Right cardiac atrium (tissue), 5 donors: ENCODE measurements around the gene HSPB1. TPM values are rescaled to one million over a fixed set of nuclear protein-coding genes. Genes with fewer than 3 reads are reported as not detected.
A peak's percentile ranks its signal among the peaks of the same experiment; 100 is the strongest.

ENCODE experiments used
- ATAC-seq, 2 donors: fragments of 200-7000 bp; cut with Tn5 transposase; one replicate each; pipeline versions ENCODE4 v1.8.0 to v1.9.1; 2020; ENCODE audit warnings: moderate library complexity in 2 of 2, mild to moderate bottlenecking in 1 of 2
- DNase-seq, 3 donors: peaks; one replicate each; pipeline ENCODE4 v3.0.0-alpha.2; 2020
- H3K27ac ChIP-seq: one replicate; pipeline ENCODE4 v1.5.1; 2013; ENCODE audit warnings: mild to moderate bottlenecking, low read length, control low read depth, moderate library complexity
- H3K27me3 ChIP-seq: one replicate; pipeline ENCODE4 v1.6.1; 2013; ENCODE audit not compliant: control insufficient read depth, insufficient read depth
- H3K4me1 ChIP-seq: one replicate; pipeline ENCODE4 v1.6.1; 2013; ENCODE audit warnings: low read length; ENCODE audit not compliant: control insufficient read depth, insufficient read depth
- H3K4me3 ChIP-seq: one replicate; pipeline ENCODE4 v1.5.1; 2013; ENCODE audit warnings: low read length, control low read depth
- H3K9me3 ChIP-seq: one replicate; pipeline ENCODE4 v1.6.1; 2013; ENCODE audit warnings: low read length; ENCODE audit not compliant: control insufficient read depth
- WGBS: extraction: QIAGEN DNeasy Blood & Tissue Kit; methylation state at CpG from one replicate; pipeline ENCODE4 v1.1.7; 2013; 5-methylcytosine and 5-hydroxymethylcytosine counted together
- intact Hi-C, 4 donors: fragments of 100-400 bp; cut with DNase I; formaldehyde crosslinking; loops; one replicate each; pipeline versions ENCODE4 v1.11.0 to v1.14.0; 2022 to 2023
- long read RNA-seq, 4 donors: library from polyadenylated mRNA; unstranded; transcript quantifications; one replicate each; pipeline ENCODE4 v2.0.0, GENCODE V29; 2020 to 2021
- polyA plus RNA-seq: library from polyadenylated mRNA; stranded (reverse); fragments of 200-250 nt; gene quantifications from one replicate; pipeline ENCODE4 v1.2.3, GENCODE V29; 2013
- total RNA-seq, 4 donors: library from RNA; stranded (reverse); fragmentation: NEBNext Ultra II Directional; extraction: Animal tissue kit (Norgen Biotek cat#: 25700); gene quantifications; one replicate each; pipeline ENCODE4 v1.2.1, GENCODE V29; 2021
- donor health status: healthy with polysubstance abuse.
- donor health status: DM: no; HTN: yes; CAD: no.
- donor health status: DM: no; HTN: no; CAD: no.
- donor health status: DM: no; HTN: yes; CAD: no; lungs with severe emphysema.
- donor health status: DM: yes; HTN: yes; CAD: no.

HSPB1 gene
- total RNA-seq (1,000 to 10,000 TPM; 1,069 to 1,850 (median 1,464) TPM), polyA plus RNA-seq (2,464 TPM)
- long read RNA-seq, donor 1, transcript HSPB1-203 (2 exons, 1,455 nt), result minor isoform, 581 of 1,599 reads
- long read RNA-seq, donor 1, transcript HSPB1-201 (3 exons, 909 nt), result major isoform, 1,015 of 1,599 reads
- long read RNA-seq, donor 1, partial matches to known transcripts, result 2 of 1,599 reads
- long read RNA-seq, donor 1, other reads (novel, unspliced or antisense), result 1 of 1,599 reads
- long read RNA-seq, donor 2, transcript HSPB1-203 (2 exons, 1,455 nt), result minor isoform, 265 of 1,083 reads
- long read RNA-seq, donor 2, transcript HSPB1-201 (3 exons, 909 nt), result major isoform, 799 of 1,083 reads
- long read RNA-seq, donor 2, partial matches to known transcripts, result 19 of 1,083 reads
- long read RNA-seq, donor 2, other reads (novel, unspliced or antisense), result 0 of 1,083 reads
- long read RNA-seq, donor 3, transcript HSPB1-203 (2 exons, 1,455 nt), result minor isoform, 35 of 731 reads
- long read RNA-seq, donor 3, transcript HSPB1-201 (3 exons, 909 nt), result major isoform, 682 of 731 reads
- long read RNA-seq, donor 3, partial matches to known transcripts, result 12 of 731 reads
- long read RNA-seq, donor 3, other reads (novel, unspliced or antisense), result 2 of 731 reads
- long read RNA-seq, donor 4, transcript HSPB1-203 (2 exons, 1,455 nt), result minor isoform, 177 of 633 reads
- long read RNA-seq, donor 4, transcript HSPB1-201 (3 exons, 909 nt), result major isoform, 444 of 633 reads
- long read RNA-seq, donor 4, partial matches to known transcripts, result 0 of 633 reads
- long read RNA-seq, donor 4, other reads (novel, unspliced or antisense), result 12 of 633 reads

DNA sequence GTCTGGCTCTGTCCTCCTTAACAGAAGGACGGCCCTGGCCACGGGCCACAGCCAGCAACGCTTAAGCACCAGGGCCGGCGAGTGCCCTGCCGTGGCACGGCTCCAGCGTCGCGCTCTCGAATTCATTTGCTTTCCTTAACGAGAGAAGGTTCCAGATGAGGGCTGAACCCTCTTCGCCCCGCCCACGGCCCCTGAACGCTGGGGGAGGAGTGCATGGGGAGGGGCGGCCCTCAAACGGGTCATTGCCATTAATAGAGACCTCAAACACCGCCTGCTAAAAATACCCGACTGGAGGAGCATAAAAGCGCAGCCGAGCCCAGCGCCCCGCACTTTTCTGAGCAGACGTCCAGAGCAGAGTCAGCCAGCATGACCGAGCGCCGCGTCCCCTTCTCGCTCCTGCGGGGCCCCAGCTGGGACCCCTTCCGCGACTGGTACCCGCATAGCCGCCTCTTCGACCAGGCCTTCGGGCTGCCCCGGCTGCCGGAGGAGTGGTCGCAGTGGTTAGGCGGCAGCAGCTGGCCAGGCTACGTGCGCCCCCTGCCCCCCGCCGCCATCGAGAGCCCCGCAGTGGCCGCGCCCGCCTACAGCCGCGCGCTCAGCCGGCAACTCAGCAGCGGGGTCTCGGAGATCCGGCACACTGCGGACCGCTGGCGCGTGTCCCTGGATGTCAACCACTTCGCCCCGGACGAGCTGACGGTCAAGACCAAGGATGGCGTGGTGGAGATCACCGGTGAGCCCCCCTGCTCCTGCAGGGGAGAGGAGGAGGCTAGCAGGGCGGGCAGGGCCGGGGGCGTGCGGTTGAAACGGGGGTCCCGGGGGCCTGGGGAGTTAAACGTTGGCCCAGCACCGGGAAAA lies at the start of gene HSPB1:
TSS of gene HSPB1 (plus strand) at position 327 of the 855 bp plus-strand sequence. CDS start at position 367, 40 bp downstream.
- H3K4me3 ChIP-seq, result peak within 1 kb of the TSS; percentile 70
- intact Hi-C loops, result no loop called here
- ATAC-seq, result peak; percentile 89

DNA sequence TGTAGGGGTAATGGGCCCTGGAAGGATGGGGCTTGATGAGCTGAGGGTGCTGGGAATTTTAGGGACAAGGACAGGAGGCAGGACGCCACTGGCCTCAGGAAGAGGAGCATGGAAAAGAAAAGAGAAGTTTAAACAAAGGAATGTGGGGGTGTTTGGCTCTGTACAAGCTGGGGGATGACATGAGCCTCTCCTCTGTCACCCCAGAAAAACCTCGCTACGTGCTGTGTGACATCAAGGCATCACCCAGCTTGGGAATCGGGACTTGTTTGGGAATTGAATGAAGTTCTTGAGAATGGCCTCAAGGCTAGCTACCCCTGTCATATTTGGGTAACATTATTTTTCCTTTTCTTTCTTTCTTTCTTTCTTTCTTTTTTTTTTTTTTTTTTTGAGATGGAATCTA lies 47.7 kb upstream of the HSPB1 start:
- intact Hi-C loops, result no loop called here
- no peak for ATAC-seq

More for the DNA sequence above, at the start of gene HSPB1:
- no peaks in the 10 kb centered on the region for H3K27me3 ChIP-seq
- H3K4me1 ChIP-seq, result peaks cover 4% of the 10 kb centered on the region
- peak within 1 kb of the TSS; percentile 78 for H3K27ac ChIP-seq
- under 1% methylated on average over 75 of the region's 75 CpGs for WGBS
- no peaks in the 10 kb centered on the region for H3K9me3 ChIP-seq
- DNase-seq, result peak; percentile 96 to 98 (median 98)

GRCh38 chr7:76257973-76258372 lies 44.5 kb upstream of the HSPB1 start:
- no peak for ATAC-seq
- no peaks in the 10 kb centered on the region for H3K4me1 ChIP-seq
- DNase-seq, result no peak
- intact Hi-C loops, result no loop called here
- 35% methylated on average over 8 of the region's 8 CpGs for WGBS
- H3K4me3 ChIP-seq, result no peak overlapping the region
- no peaks in the 10 kb centered on the region for H3K27me3 ChIP-seq
- no peaks in the 10 kb centered on the region for H3K9me3 ChIP-seq
- H3K27ac ChIP-seq, result no peak overlapping the region

More for the DNA sequence above, 47.7 kb upstream of the HSPB1 start:
- no peak for DNase-seq
- Histone ChIP-seq H3K4me3 (no peak overlapping the region), H3K27me3 (no peaks in the 10 kb centered on the region), H3K4me1 (no peaks in the 10 kb centered on the region), H3K9me3 (no peaks in the 10 kb centered on the region), H3K27ac (no peak overlapping the region)
- 76% methylated on average over 4 of the region's 4 CpGs for WGBS

- Histone ChIP-seq H3K27ac (no peak overlapping the region), H3K4me3 (peak overlapping the region; percentile 43), H3K4me1 (no peaks in the 10 kb centered on the region), H3K9me3 (no peaks in the 10 kb centered on the region), H3K27me3 (no peaks in the 10 kb centered on the region)
- ATAC-seq (no peak), DNase-seq (no peak)
- intact Hi-C loops, result loop anchor here in 1 of 4 donors (10.0 kb wide), 1 partner anchor 75 kb away; no protein-coding TSS in a partner anchor
- 14% methylated on average over 50 of the region's 50 CpGs for WGBS
These were observed 43.1 kb upstream of the HSPB1 start for GRCh38 chr7:76259124-76260093.

DNA sequence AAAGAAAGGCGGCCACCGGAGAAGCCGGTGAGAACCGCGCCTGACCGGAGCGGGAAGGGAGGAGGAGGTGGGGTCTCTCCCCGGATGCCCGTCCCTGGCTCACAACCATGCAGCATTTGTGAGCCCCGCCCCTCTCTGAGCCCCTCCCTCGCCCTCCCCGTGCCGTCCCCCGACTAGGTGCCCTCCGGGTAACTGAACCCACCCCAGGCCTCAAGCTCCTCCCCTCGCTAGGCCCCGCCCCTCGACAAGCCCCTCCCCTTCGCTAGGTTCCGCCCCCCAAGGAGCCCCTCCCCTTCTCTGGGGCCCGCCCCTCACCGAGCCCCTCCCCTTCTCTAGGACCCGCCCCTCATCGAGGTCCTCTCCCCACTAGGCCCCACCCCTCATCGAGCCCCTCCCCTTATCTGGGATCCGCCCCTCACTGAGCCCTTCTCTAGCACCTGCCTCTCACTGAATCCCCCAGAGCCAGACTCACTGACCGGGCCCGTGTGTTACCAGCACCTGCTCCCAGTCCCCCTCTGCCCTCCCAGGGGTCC lies 42.2 kb upstream of the HSPB1 start:
- 3% methylated on average over 27 of the region's 28 CpGs for WGBS
- ATAC-seq, result peak; percentile 37 to 57
- no peaks in the 10 kb centered on the region for H3K27me3 ChIP-seq
- no peaks in the 10 kb centered on the region for H3K9me3 ChIP-seq
- no peak overlapping the region for H3K27ac ChIP-seq
- intact Hi-C loops, result loop anchor here in 1 of 4 donors (10.0 kb wide), 1 partner anchor 75 kb away; no protein-coding TSS in a partner anchor
- peak overlapping the region; percentile 43 for H3K4me3 ChIP-seq
- DNase-seq, result peak; percentile 23 to 70 (median 50)
- no peaks in the 10 kb centered on the region for H3K4me1 ChIP-seq

DNA sequence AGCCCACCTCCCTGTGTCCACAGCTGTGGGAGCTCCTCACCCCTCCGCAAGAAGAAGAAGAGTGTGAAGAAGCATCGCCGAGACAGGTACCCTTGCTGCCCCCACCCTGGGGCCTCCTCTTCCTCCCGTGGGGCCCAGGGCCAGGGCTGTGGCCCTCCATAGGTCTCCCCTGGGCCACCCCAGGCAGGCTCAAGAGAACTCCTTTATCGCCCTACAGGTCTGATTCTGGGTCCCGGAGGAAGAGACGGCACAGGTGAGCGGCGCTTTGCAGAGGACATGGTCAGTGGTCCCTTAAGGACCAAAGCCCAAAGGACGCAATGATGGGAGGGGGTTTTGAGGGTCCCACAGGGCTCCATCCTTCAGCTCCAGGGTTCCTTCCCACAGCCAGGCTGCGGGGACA lies 41.1 kb upstream of the HSPB1 start:
- intact Hi-C loops, result loop anchor here in 1 of 4 donors (10.0 kb wide), 1 partner anchor 77 kb away; no protein-coding TSS in a partner anchor

DNA sequence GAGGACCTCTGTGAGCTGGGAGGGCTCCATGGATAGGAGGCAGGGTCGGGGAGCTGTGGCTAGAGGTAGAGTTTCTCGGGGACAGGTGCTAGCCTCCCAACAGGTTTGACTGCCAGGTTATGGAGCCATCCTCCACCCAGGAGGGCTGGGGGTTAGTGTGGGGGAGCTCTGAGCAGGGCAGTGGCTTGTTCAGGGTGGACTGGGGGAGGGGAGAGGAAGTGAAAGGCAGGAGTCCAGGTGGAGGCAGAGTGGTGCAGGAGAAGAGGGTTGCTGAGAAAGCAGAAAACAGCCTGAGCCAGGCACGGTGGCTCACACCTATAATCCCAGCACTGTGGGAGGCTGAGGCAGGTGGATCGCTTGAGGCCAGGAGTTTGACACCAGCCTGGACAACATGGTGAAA lies 40.5 kb upstream of the HSPB1 start:
- WGBS, result 57% methylated on average over 4 of the region's 4 CpGs
- Histone ChIP-seq H3K27ac (no peak overlapping the region), H3K9me3 (no peaks in the 10 kb centered on the region), H3K27me3 (no peaks in the 10 kb centered on the region), H3K4me3 (no peak overlapping the region), H3K4me1 (no peaks in the 10 kb centered on the region)
- ATAC-seq, result no peak
- intact Hi-C loops, result loop anchor here in 1 of 4 donors (10.0 kb wide), 1 partner anchor 77 kb away; no protein-coding TSS in a partner anchor
- DNase-seq, result no peak

More for the DNA sequence above, 41.1 kb upstream of the HSPB1 start:
- H3K27ac ChIP-seq, result no peak overlapping the region
- no peaks in the 10 kb centered on the region for H3K27me3 ChIP-seq
- WGBS, result 88% methylated on average over 11 of the region's 11 CpGs
- H3K9me3 ChIP-seq, result no peaks in the 10 kb centered on the region
- no peak for DNase-seq
- no peak overlapping the region for H3K4me3 ChIP-seq
- H3K4me1 ChIP-seq, result no peaks in the 10 kb centered on the region
- ATAC-seq, result no peak

- H3K27me3 ChIP-seq, result no peaks in the 10 kb centered on the region
- ATAC-seq, result peak; percentile 69 to 73
These were observed 39.6 kb upstream of the HSPB1 start for GRCh38 chr7:76262683-76263402.

DNA sequence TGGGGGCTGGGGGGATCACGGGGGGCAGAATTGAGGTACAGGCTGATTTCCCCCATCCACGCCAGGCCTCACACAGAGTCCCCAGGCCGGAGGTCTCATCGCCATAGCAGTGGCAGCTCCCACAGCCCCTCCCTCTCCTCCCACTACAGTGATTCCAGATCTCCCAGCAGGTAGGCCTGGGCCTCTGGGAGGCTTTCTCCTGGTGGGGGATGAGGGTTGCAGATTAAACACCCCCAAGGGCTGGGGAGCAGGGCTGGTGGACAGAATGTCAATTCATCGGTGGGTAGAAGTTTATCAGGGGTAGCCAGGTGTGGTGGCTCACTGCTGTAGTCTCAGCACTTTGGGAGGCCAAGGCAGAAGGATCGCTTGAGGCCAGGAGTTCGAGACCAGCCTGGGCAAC lies 37.2 kb upstream of the HSPB1 start:
- DNase-seq (no peak), ATAC-seq (no peak)
- Histone ChIP-seq H3K9me3 (no peaks in the 10 kb centered on the region), H3K4me3 (no peak overlapping the region), H3K27ac (no peak overlapping the region), H3K27me3 (no peaks in the 10 kb centered on the region), H3K4me1 (peaks cover 3% of the 10 kb centered on the region)
- 94% methylated on average over 7 of the region's 7 CpGs for WGBS
- intact Hi-C loops, result loop anchor here in 1 of 4 donors (10.0 kb wide), 1 partner anchor 80 kb away; no protein-coding TSS in a partner anchor

More at GRCh38 chr7:76262683-76263402, 39.6 kb upstream of the HSPB1 start:
- H3K9me3 ChIP-seq, result no peaks in the 10 kb centered on the region
- H3K4me3 ChIP-seq, result no peak overlapping the region
- no peak overlapping the region for H3K27ac ChIP-seq
- H3K4me1 ChIP-seq, result peaks cover under 1% of the 10 kb centered on the region
- intact Hi-C loops, result loop anchor here in 1 of 4 donors (10.0 kb wide), 1 partner anchor 78 kb away; no protein-coding TSS in a partner anchor
- peak; percentile 56 to 71 (median 68) for DNase-seq
- 65% methylated on average over 7 of the region's 7 CpGs for WGBS
